HCT116 (cell line): ENCODE data around the gene PHF19. TPM values are rescaled to one million over a fixed set of nuclear protein-coding genes. Genes with fewer than 3 reads are reported as not detected.

Experiments used
- ATAC-seq: fragments of 200-7000 bp; cut with Tn5 transposase; 2 replicates; pipeline ENCODE4 v1.9.1; 2020; ENCODE audit warnings: mild to moderate bottlenecking, moderate library complexity
- BruUV-seq: library from RNA; stranded (reverse); fragments of 400-500 nt; replicated peaks from 2 replicates; lab custom pipeline; 2021; lab: Mats Ljungman, UMichigan
- CTCF ChIA-PET: fragments of 300-600 bp; sonication (Branson Sonifier 250); formaldehyde crosslinking; loops from one replicate; lab custom pipeline; 2021; ENCODE audit warnings: antibody characterized with exemption; lab: Charles Lee
- POLR2A ChIA-PET: fragments of 300-600, 350-600 bp; sonication (Branson Sonifier 250); formaldehyde crosslinking; loops from one replicate; lab custom pipeline; 2021; ENCODE audit warnings: antibody characterized with exemption; lab: Charles Lee
- RAD21 ChIA-PET, 2 experiments: fragments of 300-600 bp; sonication (Branson Sonifier 250); formaldehyde crosslinking; loops; one replicate each; lab custom pipeline; 2023; ENCODE audit warnings: low total read pairs in 2 of 2; ENCODE audit not compliant: uncharacterized antibody in 2 of 2, unreplicated experiment in 2 of 2, low non-redundant PET in 1 of 2; lab: Charles Lee
- DNase-seq: peaks from one replicate; pipeline ENCODE4 v3.0.0-alpha.2; 2010; ENCODE audit warnings: low read depth, low spot score
- H2AFZ ChIP-seq: fragments of 200-600 bp; shearing (Covaris generic), sonication (generic); 2 replicates; pipeline ENCODE4 v1.6.1; 2017; ENCODE audit warnings: low read depth, mixed run types, mixed read lengths, antibody characterized with exemption, low read length; ENCODE audit not compliant: poor library complexity, severe bottlenecking
- H3K27ac ChIP-seq: 2 replicates; pipeline ENCODE4 v1.5.1; 2012; ENCODE audit warnings: low read depth, low read length
- H3K27me3 ChIP-seq: fragments of 200-600 bp; sonication (generic); 2 replicates; pipeline ENCODE4 v1.6.1; 2016; ENCODE audit warnings: mixed run types, low read length, mixed read lengths; ENCODE audit not compliant: insufficient read depth
- H3K36me3 ChIP-seq, 2 experiments: fragments of 200-500 bp in 1 of 2; fragments of 200-600 bp in 1 of 2; sonication (Bioruptor generic) in 1 of 2; sonication (generic) in 1 of 2; 2 replicates each; pipeline versions ENCODE4 v1.5.1 to v1.6.1; 2014 to 2016; ENCODE audit warnings: low read length in 2 of 2, inconsistent platforms in 1 of 2, mixed read lengths in 1 of 2, mixed run types in 1 of 2; ENCODE audit not compliant: insufficient read depth in 2 of 2, control insufficient read depth in 1 of 2
- H3K4me1 ChIP-seq, 2 experiments: fragments of 200-600 bp in 1 of 2; sonication (generic) in 1 of 2; 2 replicates each; pipeline versions ENCODE4 v1.5.1 to v1.6.1; 2012 to 2017; ENCODE audit warnings: low read length in 2 of 2, inconsistent platforms in 1 of 2, mild to moderate bottlenecking in 1 of 2, mixed read lengths in 1 of 2, mixed run types in 1 of 2, moderate library complexity in 1 of 2; ENCODE audit not compliant: insufficient read depth in 2 of 2, control insufficient read depth in 1 of 2
- H3K4me2 ChIP-seq: fragments of 200-600 bp; sonication (generic); 2 replicates; pipeline ENCODE4 v1.6.1; 2017; ENCODE audit warnings: mixed run types, low read length, mixed read lengths
- H3K4me3 ChIP-seq, 2 experiments: fragments of 200-600 bp in 1 of 2; sonication (generic) in 1 of 2; replicated peaks in 1 of 2; 2 replicates each; pipeline ENCODE4 v1.5.1; 2011 to 2016; ENCODE audit warnings: low read length in 2 of 2, control low read depth in 1 of 2, low read depth in 1 of 2, mild to moderate bottlenecking in 1 of 2, mixed read lengths in 1 of 2, mixed run types in 1 of 2
- H3K79me2 ChIP-seq: fragments of 200-600 bp; sonication (generic); 2 replicates; pipeline ENCODE4 v1.6.1; 2017; ENCODE audit warnings: mild to moderate bottlenecking, mixed run types, low read length, moderate library complexity, mixed read lengths; ENCODE audit not compliant: insufficient read depth
- H3K9ac ChIP-seq: fragments of 200-600 bp; sonication (generic); 2 replicates; pipeline ENCODE4 v1.6.1; 2016; ENCODE audit warnings: low read length, mixed read lengths
- H3K9me2 ChIP-seq: fragments of 200-600 bp; sonication (generic), shearing (Covaris generic); 2 replicates; pipeline ENCODE4 v1.6.1; 2017; ENCODE audit warnings: mixed run types, mild to moderate bottlenecking, moderate library complexity; ENCODE audit not compliant: insufficient read depth
- H3K9me3 ChIP-seq, 2 experiments: fragments of 200-500 bp in 1 of 2; fragments of 200-600 bp in 1 of 2; sonication (Bioruptor generic) in 1 of 2; sonication (generic) in 1 of 2; 2 replicates each; pipeline ENCODE4 v1.6.1; 2014 to 2017; ENCODE audit warnings: low read length in 2 of 2, mixed read lengths in 2 of 2, inconsistent platforms in 1 of 2, low read depth in 1 of 2, mild to moderate bottlenecking in 1 of 2, mixed run types in 1 of 2, moderate library complexity in 1 of 2; ENCODE audit not compliant: control insufficient read depth in 1 of 2, insufficient read depth in 1 of 2
- H4K20me1 ChIP-seq: fragments of 200-600 bp; sonication (generic), shearing (Covaris generic); 2 replicates; pipeline ENCODE4 v1.6.1; 2017; ENCODE audit warnings: mixed run types, mild to moderate bottlenecking, moderate library complexity; ENCODE audit not compliant: insufficient read depth
- CBX3 ChIP-seq: IDR thresholded peaks from 2 replicates; pipeline ENCODE4 v1.6.1; 2012; ENCODE audit warnings: low read depth
- CEBPB ChIP-seq: IDR thresholded peaks from 2 replicates; pipeline ENCODE4 v1.6.1; 2012; ENCODE audit warnings: low read depth
- JUND ChIP-seq: IDR thresholded peaks from 2 replicates; pipeline ENCODE4 v1.6.1; 2012
- POLR2AphosphoS5 ChIP-seq: IDR thresholded peaks from 2 replicates; pipeline ENCODE4 v1.6.1; 2011; ENCODE audit warnings: mild to moderate bottlenecking, low read depth, low read length, moderate library complexity
- intact Hi-C: fragments of 100-400 bp; cut with micrococcal nuclease; formaldehyde crosslinking; loops from 2 replicates; pipeline ENCODE4 v1.10.0; 2022
- total RNA-seq: library from RNA; stranded (reverse); gene quantifications from one replicate; pipeline ENCODE4 v1.2.1, GENCODE V29; 2021; ENCODE audit not compliant: unreplicated experiment
- TF ChIP-seq, protein P1 (sequence below): IDR thresholded peaks from 2 replicates; pipeline ENCODE4 v1.6.1; 2012; ENCODE audit warnings: low read depth

Gene PHF19
- total RNA-seq, 1 experiment from 2014 or later = 74.0 TPM

GRCh38 chr9:120925535-120926396 lies 48.8 kb upstream of the PHF19 start:
- ChIA-PET RAD21 (no interaction called here), CTCF (interaction anchor here (1.5 kb wide), 1 partner anchor 169 kb away, joined by 3 read pairs; no protein-coding TSS in a partner anchor), POLR2A (no interaction called here)
- BruUV-seq = no TSS peak
- Histone ChIP-seq H3K9me2 (no peaks in the 10 kb centered on the region), H4K20me1 (no peaks in the 10 kb centered on the region), H3K27ac (no peak overlapping the region), H3K9ac (no peak overlapping the region), H3K4me1 (peaks cover 0 to 8% of the 10 kb centered on the region in 2 experiments; a peak in 1 of 4 replicates), H3K4me2 (no peak overlapping the region), H3K36me3 (no peaks in the 10 kb centered on the region), H3K27me3 (no peaks in the 10 kb centered on the region), H3K9me3 (no peaks in the 10 kb centered on the region), H3K79me2 (no peaks in the 10 kb centered on the region), H3K4me3 (no peak overlapping the region), H2AFZ (no peak overlapping the region)
- DNase-seq = no peak
- intact Hi-C loops = no loop called here
- no peak for TF ChIP-seq POLR2AphosphoS5
- TF ChIP-seq, protein P1, sequence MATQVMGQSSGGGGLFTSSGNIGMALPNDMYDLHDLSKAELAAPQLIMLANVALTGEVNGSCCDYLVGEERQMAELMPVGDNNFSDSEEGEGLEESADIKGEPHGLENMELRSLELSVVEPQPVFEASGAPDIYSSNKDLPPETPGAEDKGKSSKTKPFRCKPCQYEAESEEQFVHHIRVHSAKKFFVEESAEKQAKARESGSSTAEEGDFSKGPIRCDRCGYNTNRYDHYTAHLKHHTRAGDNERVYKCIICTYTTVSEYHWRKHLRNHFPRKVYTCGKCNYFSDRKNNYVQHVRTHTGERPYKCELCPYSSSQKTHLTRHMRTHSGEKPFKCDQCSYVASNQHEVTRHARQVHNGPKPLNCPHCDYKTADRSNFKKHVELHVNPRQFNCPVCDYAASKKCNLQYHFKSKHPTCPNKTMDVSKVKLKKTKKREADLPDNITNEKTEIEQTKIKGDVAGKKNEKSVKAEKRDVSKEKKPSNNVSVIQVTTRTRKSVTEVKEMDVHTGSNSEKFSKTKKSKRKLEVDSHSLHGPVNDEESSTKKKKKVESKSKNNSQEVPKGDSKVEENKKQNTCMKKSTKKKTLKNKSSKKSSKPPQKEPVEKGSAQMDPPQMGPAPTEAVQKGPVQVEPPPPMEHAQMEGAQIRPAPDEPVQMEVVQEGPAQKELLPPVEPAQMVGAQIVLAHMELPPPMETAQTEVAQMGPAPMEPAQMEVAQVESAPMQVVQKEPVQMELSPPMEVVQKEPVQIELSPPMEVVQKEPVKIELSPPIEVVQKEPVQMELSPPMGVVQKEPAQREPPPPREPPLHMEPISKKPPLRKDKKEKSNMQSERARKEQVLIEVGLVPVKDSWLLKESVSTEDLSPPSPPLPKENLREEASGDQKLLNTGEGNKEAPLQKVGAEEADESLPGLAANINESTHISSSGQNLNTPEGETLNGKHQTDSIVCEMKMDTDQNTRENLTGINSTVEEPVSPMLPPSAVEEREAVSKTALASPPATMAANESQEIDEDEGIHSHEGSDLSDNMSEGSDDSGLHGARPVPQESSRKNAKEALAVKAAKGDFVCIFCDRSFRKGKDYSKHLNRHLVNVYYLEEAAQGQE = no peak
- TF ChIP-seq CBX3 = no peak
- TF ChIP-seq CEBPB = no peak
- TF ChIP-seq JUND = no peak
- no peak for ATAC-seq
